WI38 (cell line): Measurements from ENCODE around the gene TOP1.

Experiments
- H3K4me3 ChIP-seq: 2 replicates; pipeline ENCODE4 v1.5.1; 2011; ENCODE audit warnings: low read depth, mild to moderate bottlenecking, control low read depth, low read length
- CTCF ChIP-seq: IDR thresholded peaks from 2 replicates; pipeline ENCODE4 v1.5.1; 2012; ENCODE audit warnings: low read depth, mild to moderate bottlenecking, control low read depth, low read length

TOP1 gene

GRCh38 chr20:41029150-41029901 is 704 bp downstream of the TOP1 start:
- H3K4me3 ChIP-seq: peak overlapping the region; percentile 90
- no peak for TF ChIP-seq CTCF

- peak overlapping the region; percentile 90 for H3K4me3 ChIP-seq
- no peak for TF ChIP-seq CTCF
Observed at GRCh38 chr20:41030061-41030460, 1.4 kb downstream of the TOP1 start.

DNA sequence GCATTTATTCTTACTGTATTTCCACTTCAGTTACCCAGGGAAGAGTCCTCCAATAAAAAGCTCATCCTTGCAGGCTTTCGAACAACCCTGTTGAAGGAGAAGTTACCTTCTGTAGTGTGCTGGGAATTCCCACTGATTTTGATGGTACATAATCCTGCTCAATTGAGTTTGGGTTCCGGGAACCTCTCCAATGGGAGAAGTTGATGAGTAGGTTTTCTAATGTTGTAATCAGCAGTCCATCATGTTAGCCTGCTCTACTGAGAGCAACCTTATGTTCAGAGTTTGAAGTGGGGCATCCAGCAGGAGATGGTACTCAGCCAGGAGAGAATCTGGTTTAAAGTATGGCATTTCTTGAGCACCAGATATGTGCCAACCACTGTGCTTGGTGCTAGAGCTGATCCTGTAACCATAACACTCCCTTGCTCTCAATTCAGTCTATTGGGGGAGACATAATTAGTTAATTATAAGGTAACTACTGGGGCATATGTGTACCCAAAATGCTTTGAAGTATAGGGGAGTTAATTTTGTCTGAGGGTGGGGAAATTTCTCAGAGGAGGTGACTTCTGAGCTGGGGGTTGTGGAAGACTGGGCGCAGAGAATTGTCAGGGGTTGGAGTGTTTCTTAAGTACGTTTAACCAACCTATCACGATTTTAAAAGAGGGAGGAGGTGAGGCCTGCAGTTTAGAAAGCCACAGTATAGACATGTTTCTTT is 2.1 kb downstream of the TOP1 start:
- H3K4me3 ChIP-seq: peak overlapping the region; percentile 90
- TF ChIP-seq CTCF: no peak

- TF ChIP-seq CTCF: no peak
- H3K4me3 ChIP-seq: peak overlapping the region; percentile 90
Observed at GRCh38 chr20:41031243-41031619, 2.6 kb downstream of the TOP1 start.

- peak overlapping the region; percentile 90 for H3K4me3 ChIP-seq
- TF ChIP-seq CTCF: no peak
Observed at GRCh38 chr20:41032271-41032670, 3.6 kb downstream of the TOP1 start.

- H3K4me3 ChIP-seq: no peak overlapping the region
- no peak for TF ChIP-seq CTCF
Observed at GRCh38 chr20:41034239-41034638, 5.6 kb downstream of the TOP1 start.

DNA sequence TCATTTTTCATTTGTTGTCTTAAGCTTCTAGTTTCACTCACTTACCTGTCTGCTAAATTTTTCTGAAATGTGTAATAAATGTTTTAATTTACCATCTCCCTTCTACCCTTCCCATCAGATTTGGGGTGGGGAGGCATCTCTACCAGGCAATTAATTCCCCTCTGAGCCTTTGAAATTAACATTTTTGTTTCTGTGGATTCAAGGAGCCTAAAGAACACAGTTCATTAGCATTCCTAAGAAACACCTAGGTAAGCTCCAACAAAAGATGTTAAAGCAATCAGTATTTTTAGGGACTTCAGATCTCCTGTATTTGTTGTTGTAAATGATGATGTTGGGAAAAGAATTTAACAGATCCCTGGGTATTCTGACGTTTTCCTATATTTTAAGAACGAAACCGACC is 6.6 kb downstream of the TOP1 start:
- no peak overlapping the region for H3K4me3 ChIP-seq
- no peak for TF ChIP-seq CTCF
